HG03460 (cell line): ENCODE results near the gene PTPRC.

Experiments
- ATAC-seq: cut with Tn5 transposase; IDR thresholded peaks from one replicate; pipeline ENCODE4 v1.9.1; 2021; ENCODE audit not compliant: unreplicated experiment

PTPRC gene

GRCh38 chr1:198749279-198749678, 110.4 kb downstream of the PTPRC start:
- ATAC-seq, result no peak

GRCh38 chr1:198750081-198750480, 111.2 kb downstream of the PTPRC start:
- ATAC-seq, result no peak

- ATAC-seq, result no peak
These were observed 112.9 kb downstream of the PTPRC start for GRCh38 chr1:198751741-198752140.

GRCh38 chr1:198754670-198755069, 115.8 kb downstream of the PTPRC start:
- no peak for ATAC-seq

- no peak for ATAC-seq
These were observed 116.9 kb downstream of the PTPRC start for GRCh38 chr1:198755715-198756114.

GRCh38 chr1:198756470-198756869, 117.6 kb downstream of the PTPRC start:
- ATAC-seq, result no peak

GRCh38 chr1:198761859-198762616, 123.2 kb downstream of the PTPRC start:
- no peak for ATAC-seq

- no peak for ATAC-seq
These were observed 124.5 kb downstream of the PTPRC start for GRCh38 chr1:198763298-198763714.

GRCh38 chr1:198764748-198765147, 125.9 kb downstream of the PTPRC start:
- ATAC-seq, result no peak

- no peak for ATAC-seq
These were observed 126.6 kb downstream of the PTPRC start for GRCh38 chr1:198765416-198765815.

GRCh38 chr1:198771563-198772153, 132.8 kb downstream of the PTPRC start:
- no peak for ATAC-seq

- ATAC-seq, result no peak
These were observed 133.8 kb downstream of the PTPRC start for GRCh38 chr1:198772626-198773025.

- ATAC-seq, result no peak
These were observed 134.2 kb downstream of the PTPRC start for GRCh38 chr1:198773030-198773429.

- no peak for ATAC-seq
These were observed 134.7 kb downstream of the PTPRC start for GRCh38 chr1:198773523-198773922.

- ATAC-seq, result no peak
These were observed 135.6 kb downstream of the PTPRC start for GRCh38 chr1:198774421-198774820.

- ATAC-seq, result no peak
These were observed 136.8 kb downstream of the PTPRC start for GRCh38 chr1:198775606-198776005.

- no peak for ATAC-seq
These were observed 137.8 kb downstream of the PTPRC start for GRCh38 chr1:198776602-198777029.

- no peak for ATAC-seq
These were observed 139.2 kb downstream of the PTPRC start for GRCh38 chr1:198778049-198778448.

- ATAC-seq, result no peak
These were observed 141.5 kb downstream of the PTPRC start for GRCh38 chr1:198780376-198780775.

- ATAC-seq, result peak; percentile 84
These were observed 149.8 kb downstream of the PTPRC start for GRCh38 chr1:198788561-198789064.

- ATAC-seq, result no peak
These were observed 154.9 kb downstream of the PTPRC start for GRCh38 chr1:198793714-198794113.

- ATAC-seq, result no peak
These were observed 155.7 kb downstream of the PTPRC start for GRCh38 chr1:198794498-198794897.
